Osteoblast (primary cell): Measurements from ENCODE around the gene OGA. TPM values are rescaled to one million over a fixed set of nuclear protein-coding genes. Genes with fewer than 3 reads are reported as not detected.

Source experiments
- DNase-seq: peaks from one replicate; pipeline ENCODE4 v3.0.0; 2011; ENCODE audit warnings: low spot score, mixed read lengths; ENCODE audit not compliant: insufficient read length; ENCODE audit errors: missing footprints
- H2AFZ ChIP-seq: 2 replicates; pipeline ENCODE4 v1.6.0; 2011; ENCODE audit warnings: mild to moderate bottlenecking, low read length
- H3K27ac ChIP-seq: 2 replicates; pipeline ENCODE4 v1.5.1; 2011; ENCODE audit warnings: mild to moderate bottlenecking, low read depth, low read length, moderate library complexity
- H3K27me3 ChIP-seq: 2 replicates; pipeline ENCODE4 v1.6.0; 2012; ENCODE audit warnings: mild to moderate bottlenecking, control low read depth, inconsistent platforms, low read length, moderate library complexity; ENCODE audit not compliant: insufficient read depth
- H3K36me3 ChIP-seq: 2 replicates; pipeline ENCODE4 v1.5.1; 2011; ENCODE audit warnings: mild to moderate bottlenecking, low read length, control low read depth, moderate library complexity; ENCODE audit not compliant: insufficient read depth
- H3K4me1 ChIP-seq: 2 replicates; pipeline ENCODE4 v1.5.1; 2011; ENCODE audit warnings: mild to moderate bottlenecking, low read length, control low read depth, moderate library complexity; ENCODE audit not compliant: insufficient read depth
- H3K4me2 ChIP-seq: 2 replicates; pipeline ENCODE4 v1.6.0; 2011; ENCODE audit warnings: mild to moderate bottlenecking, low read length; ENCODE audit not compliant: insufficient read depth
- H3K4me3 ChIP-seq: fragments of 200-600 bp; sonication (generic); 3 replicates; pipeline ENCODE4 v1.5.1; 2012; ENCODE audit warnings: mild to moderate bottlenecking, low read length, inconsistent platforms; ENCODE audit not compliant: insufficient read depth
- H3K79me2 ChIP-seq: 2 replicates; pipeline ENCODE4 v1.6.0; 2012; ENCODE audit warnings: mild to moderate bottlenecking, low read length, control low read depth, inconsistent platforms; ENCODE audit not compliant: insufficient read depth
- H3K9me3 ChIP-seq: 2 replicates; pipeline ENCODE4 v1.5.1; 2011; ENCODE audit warnings: low read depth, low read length, control low read depth
- H4K20me1 ChIP-seq: 2 replicates; pipeline ENCODE4 v1.6.0; 2012; ENCODE audit warnings: mild to moderate bottlenecking, low read length, control low read depth; ENCODE audit not compliant: insufficient read depth
- CTCF ChIP-seq: IDR thresholded peaks from 2 replicates; pipeline ENCODE4 v1.5.1; 2011; ENCODE audit warnings: mild to moderate bottlenecking, low read depth, low read length, moderate library complexity; ENCODE audit errors: extremely low read depth
- total RNA-seq: library from RNA; depleted of rRNA; stranded (reverse); fragments of >200 nt; gene quantifications from 2 replicates; pipeline ENCODE4 v1.2.3, GENCODE V29; 2012

OGA gene
- total RNA-seq, 1 donor, result 121 TPM

GRCh38 chr10:101784558-101784957, 33.7 kb downstream of the OGA start:
- Histone ChIP-seq H3K9me3 (no peaks in the 10 kb centered on the region), H3K27me3 (no peaks in the 10 kb centered on the region), H3K4me3 (no peak overlapping the region), H2AFZ (no peak overlapping the region), H4K20me1 (peaks cover 19% of the 10 kb centered on the region), H3K79me2 (peaks cover 22% of the 10 kb centered on the region), H3K27ac (peak overlapping the region; percentile 21), H3K36me3 (peaks cover 48% of the 10 kb centered on the region), H3K4me2 (no peak overlapping the region), H3K4me1 (peaks cover 27% of the 10 kb centered on the region)
- no peak for TF ChIP-seq CTCF
- DNase-seq, result peak; percentile 65

GRCh38 chr10:101783736-101784118, 34.5 kb downstream of the OGA start:
- H3K4me3 ChIP-seq, result peak overlapping the region; percentile 92
- H3K36me3 ChIP-seq, result peaks cover 41% of the 10 kb centered on the region
- H3K79me2 ChIP-seq, result peaks cover 22% of the 10 kb centered on the region
- no peaks in the 10 kb centered on the region for H3K9me3 ChIP-seq
- peaks cover 30% of the 10 kb centered on the region for H3K4me1 ChIP-seq
- TF ChIP-seq CTCF, result no peak
- peak overlapping the region; percentile 57 for H2AFZ ChIP-seq
- no peaks in the 10 kb centered on the region for H3K27me3 ChIP-seq
- peaks cover 20% of the 10 kb centered on the region for H4K20me1 ChIP-seq
- peak overlapping the region; percentile 98 for H3K4me2 ChIP-seq
- peak overlapping the region; percentile 78 for H3K27ac ChIP-seq
- peak; percentile 87 for DNase-seq

GRCh38 chr10:101782811-101783735, 35.2 kb downstream of the OGA start, which contains the start of gene NPM3:
NPM3 (minus strand) TSS chr10:101783446; CDS start chr10:101783390, 56 bp downstream.
- peak; percentile 99 for DNase-seq
- peaks cover 22% of the 10 kb centered on the region for H3K79me2 ChIP-seq
- peaks cover 40% of the 10 kb centered on the region for H3K36me3 ChIP-seq
- H3K4me1 ChIP-seq, result peaks cover 30% of the 10 kb centered on the region
- H4K20me1 ChIP-seq, result peaks cover 26% of the 10 kb centered on the region
- H3K4me3 ChIP-seq, result peak within 1 kb of the TSS; percentile 92
- H3K9me3 ChIP-seq, result no peaks in the 10 kb centered on the region
- H3K27me3 ChIP-seq, result no peaks in the 10 kb centered on the region
- H3K4me2 ChIP-seq, result peak within 1 kb of the TSS; percentile 98
- TF ChIP-seq CTCF, result no peak
- H3K27ac ChIP-seq, result peak within 1 kb of the TSS; percentile 78
- peak within 1 kb of the TSS; percentile 85 for H2AFZ ChIP-seq
